Measurements from ENCODE around the gene CAMK2D.

CAMK2D gene

DNA sequence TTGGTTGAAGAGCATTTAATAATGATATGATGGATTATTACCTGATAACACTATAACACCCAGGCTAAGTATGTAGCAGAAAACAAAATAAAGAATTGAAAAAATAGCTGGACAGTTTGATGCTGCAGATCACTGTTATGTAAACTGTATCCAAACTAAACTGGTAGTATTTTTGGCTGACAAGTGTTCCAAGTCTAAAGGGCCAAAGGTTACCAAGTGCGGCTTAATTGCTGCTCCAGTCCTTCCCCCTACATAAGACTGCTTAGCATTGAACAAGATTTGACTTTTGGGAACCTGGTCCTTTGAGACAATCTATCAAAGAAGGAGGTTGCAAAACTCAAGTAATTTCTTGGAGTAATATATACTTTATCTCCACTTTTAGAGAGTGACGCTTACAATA lies 249.6 kb downstream of the CAMK2D start:
- H3K27ac ChIP-seq = no peak overlapping the region
- TF ChIP-seq, protein P1, sequence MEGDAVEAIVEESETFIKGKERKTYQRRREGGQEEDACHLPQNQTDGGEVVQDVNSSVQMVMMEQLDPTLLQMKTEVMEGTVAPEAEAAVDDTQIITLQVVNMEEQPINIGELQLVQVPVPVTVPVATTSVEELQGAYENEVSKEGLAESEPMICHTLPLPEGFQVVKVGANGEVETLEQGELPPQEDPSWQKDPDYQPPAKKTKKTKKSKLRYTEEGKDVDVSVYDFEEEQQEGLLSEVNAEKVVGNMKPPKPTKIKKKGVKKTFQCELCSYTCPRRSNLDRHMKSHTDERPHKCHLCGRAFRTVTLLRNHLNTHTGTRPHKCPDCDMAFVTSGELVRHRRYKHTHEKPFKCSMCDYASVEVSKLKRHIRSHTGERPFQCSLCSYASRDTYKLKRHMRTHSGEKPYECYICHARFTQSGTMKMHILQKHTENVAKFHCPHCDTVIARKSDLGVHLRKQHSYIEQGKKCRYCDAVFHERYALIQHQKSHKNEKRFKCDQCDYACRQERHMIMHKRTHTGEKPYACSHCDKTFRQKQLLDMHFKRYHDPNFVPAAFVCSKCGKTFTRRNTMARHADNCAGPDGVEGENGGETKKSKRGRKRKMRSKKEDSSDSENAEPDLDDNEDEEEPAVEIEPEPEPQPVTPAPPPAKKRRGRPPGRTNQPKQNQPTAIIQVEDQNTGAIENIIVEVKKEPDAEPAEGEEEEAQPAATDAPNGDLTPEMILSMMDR (conservative IDR thresholded peaks at IDR 0.05) = no peak

DNA sequence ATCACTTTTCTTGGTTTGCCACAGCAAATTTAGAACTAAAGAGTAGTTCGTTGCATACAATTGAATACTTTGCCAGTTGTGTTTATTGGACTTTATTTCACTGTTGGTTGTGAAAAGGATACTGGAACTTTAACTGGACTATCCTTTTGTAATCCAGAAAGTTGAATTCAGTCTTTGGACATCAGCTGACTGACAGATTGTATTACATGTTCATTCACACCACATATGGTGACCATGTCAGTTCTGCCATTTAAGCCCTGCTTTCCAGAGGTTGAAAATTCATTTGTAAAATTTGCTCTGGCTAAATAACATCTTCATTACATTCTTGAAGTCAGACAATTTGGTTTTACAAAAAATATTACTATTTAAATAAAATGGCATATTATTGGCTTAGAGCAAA lies 251.7 kb downstream of the CAMK2D start:
- TF ChIP-seq, protein P1 (conservative IDR thresholded peaks at IDR 0.05) = no peak
- H3K27ac ChIP-seq = no peak overlapping the region

DNA sequence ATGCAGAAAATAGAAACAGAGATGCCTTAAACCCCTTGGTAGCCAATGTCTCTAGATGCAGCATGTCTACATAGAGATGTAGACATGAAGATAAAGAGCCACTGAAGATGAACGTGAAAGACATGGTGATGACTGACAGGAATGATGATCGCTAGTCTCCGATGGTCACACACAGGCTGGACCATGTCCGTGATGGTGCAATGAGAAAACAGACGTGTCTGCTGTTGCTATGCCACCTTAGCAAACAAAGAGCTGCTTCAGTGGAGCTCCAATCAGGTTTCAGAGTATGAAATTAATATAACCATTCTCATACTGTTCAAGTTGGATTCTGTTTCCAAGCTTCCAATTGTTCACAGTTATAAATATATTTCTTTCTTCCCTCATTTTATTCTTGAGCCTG lies 256.5 kb downstream of the CAMK2D start:
- H3K27ac ChIP-seq = no peak overlapping the region
- TF ChIP-seq, protein P1 (conservative IDR thresholded peaks at IDR 0.05) = no peak

DNA sequence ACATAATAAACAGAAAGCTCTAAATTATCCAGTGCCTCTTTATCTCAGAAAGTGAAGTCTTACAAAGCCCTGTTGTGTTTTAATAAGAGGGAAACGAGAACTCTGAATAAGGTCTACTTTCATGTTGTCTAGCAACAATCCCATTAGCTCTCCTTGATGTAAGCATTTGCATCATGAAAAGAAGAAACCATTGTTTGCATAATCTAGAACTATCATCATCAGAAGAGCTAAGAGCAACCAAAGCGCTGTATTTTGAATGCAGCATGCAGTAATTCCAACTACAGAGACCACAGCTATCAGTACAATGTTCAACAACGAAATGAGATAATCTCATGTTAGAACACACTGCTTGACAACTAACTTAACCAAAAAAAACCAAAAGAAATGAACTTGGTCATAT lies 257.1 kb downstream of the CAMK2D start:
- TF ChIP-seq, protein P1 (conservative IDR thresholded peaks at IDR 0.05) = no peak
- no peak overlapping the region for H3K27ac ChIP-seq

DNA sequence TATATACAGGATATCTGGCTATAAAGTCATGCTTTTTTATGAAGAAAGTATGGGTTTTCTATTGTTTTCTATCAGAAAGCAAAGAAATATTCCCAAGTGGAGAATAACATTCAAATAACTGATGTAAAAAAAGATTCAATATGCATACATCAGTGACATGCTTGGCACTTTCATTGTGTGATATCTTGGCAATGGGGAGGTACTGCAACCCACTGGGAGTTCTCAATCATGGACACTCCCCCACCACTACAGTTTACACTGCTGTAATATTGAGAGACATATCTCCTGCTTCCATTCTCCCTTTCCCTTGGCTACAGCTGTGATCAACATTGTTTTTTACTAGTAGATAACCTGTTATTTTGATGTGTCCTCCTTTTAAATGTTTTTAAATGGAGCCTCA lies 257.8 kb downstream of the CAMK2D start:
- H3K27ac ChIP-seq = no peak overlapping the region
- TF ChIP-seq, protein P1 (conservative IDR thresholded peaks at IDR 0.05) = no peak

DNA sequence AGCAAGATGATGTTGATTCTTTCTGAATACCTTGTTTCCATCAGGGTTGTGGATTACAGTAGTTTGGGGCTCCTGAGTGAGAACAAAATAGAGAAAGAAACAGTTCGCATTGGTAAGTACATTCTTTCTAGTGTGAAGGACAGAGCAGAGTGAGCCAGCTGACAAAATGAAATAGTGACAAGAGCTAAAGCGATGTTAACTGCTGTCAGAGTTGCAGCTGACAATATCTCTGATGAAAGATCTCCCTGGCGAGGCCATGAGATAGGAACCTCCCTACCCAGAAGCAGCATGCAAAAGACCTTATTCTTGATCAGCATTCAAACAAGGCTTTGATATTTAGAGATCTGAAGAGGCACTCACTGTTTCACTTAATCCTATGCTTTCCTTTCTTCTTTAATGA lies 258.6 kb downstream of the CAMK2D start:
- TF ChIP-seq, protein P1 (conservative IDR thresholded peaks at IDR 0.05) = no peak
- H3K27ac ChIP-seq = no peak overlapping the region

DNA sequence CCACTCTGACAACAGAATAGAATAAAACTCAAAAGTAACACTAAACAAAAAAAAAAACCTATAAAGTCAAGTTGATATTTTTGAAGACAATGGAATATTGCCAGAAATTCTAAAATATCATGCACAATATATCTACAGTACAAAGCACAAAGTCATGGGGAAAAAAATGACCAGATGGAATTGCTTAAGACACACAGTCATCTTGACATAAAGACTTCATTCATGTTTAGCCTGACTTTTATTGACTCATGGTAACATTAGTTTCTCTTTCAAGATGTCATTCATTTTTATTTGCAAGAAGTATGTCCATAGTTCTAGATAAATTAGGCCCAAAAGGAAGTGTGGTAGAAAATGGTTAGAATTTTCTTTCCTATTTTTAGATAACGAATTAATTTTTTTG lies 259.1 kb downstream of the CAMK2D start:
- TF ChIP-seq, protein P1 (conservative IDR thresholded peaks at IDR 0.05) = no peak
- no peak overlapping the region for H3K27ac ChIP-seq

DNA sequence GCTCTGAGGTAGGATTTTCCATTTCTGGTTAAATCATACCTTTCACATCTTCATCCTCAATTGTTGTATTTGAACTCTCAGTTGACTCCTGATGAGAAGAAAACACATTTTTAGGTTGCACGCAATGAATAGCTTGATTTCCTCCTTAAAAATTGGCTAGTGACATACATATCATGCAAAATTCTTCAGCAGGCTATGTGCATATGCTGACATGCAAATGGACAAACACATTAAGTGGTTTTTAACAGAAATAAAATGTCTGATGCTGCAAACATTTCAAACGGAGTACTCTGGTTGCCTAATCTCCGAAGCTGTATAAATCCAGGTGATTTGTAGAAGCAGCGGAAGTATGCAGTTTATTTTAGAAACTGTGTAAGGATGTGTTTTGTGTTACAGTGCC lies 261.1 kb downstream of the CAMK2D start:
- TF ChIP-seq, protein P1 (conservative IDR thresholded peaks at IDR 0.05) = no peak
- no peak overlapping the region for H3K27ac ChIP-seq

Measured in VCaP (cell line).